GM18858 (cell line): ENCODE results near the gene NMNAT2.
"Not testable (repeated sequence)": the region's sequence is repeated elsewhere in the genome, so short reads cannot be mapped to it uniquely, and the experiment has no call there.

Source experiments
- ATAC-seq: cut with Tn5 transposase; IDR thresholded peaks from one replicate; pipeline ENCODE4 v1.9.1; 2021; ENCODE audit not compliant: unreplicated experiment

NMNAT2 gene

DNA sequence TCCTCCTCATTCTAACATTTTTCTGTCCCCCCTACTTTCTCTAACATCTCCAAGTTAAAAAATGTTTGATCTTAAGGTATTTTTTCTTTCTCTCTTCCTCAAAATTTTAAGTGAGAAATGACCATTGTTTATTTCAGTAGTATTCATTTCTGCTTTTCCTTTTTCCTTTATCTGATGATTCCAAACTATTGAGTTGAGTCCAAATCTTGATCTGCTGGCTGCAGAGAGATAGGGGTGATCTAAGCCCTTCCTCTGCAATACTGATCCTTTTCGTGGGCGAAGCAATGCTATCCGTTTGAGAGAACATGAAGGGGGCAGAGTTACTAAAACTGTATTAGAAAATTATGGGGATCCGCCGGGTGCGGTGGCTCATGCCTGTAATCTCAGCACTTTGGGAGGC is 516 bp upstream of the NMNAT2 start:
- ATAC-seq = no peak

DNA sequence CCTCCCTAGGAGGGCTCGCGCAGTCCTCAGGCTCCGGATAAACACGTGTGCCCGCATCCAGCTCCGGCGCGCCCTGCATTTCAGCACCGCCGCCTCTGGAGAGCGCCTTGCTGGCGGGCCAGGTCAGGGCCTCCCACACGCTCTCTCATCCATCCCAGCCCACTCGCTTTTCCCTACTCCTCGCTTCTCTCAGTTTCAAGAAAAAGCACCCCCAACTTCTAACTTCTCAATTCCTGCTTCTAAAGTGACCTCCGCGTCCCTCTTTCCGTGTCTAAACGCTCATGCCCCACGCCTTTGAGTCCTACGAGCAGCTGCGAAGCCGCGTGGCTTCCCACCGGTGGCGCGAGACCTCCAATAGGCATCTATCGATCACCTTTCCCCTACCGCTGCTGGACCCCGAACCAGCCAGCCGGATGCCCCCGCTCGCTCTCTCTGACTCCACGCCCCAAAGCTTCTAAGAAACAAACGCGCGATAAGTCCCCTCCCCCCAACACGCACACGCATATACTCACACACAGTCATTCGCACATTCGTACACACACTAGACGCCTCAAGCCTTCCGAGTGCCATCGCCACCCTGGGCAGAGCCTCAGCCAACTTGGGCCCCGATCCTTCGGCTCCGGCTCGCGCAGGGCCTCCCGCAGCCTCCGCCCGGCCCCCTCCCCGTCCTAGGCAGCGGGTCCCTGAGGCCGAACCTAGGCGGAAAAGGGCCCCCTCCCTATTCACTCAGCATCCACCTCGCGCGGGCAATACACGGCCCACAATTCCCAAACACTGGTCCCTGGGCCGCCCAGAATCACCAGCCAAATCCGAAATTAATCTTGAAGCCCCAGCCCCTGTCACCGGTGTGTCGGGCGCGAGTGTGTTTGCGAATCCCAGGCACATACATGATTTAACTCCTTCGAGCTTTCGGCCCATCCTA is 1.1 kb downstream of the NMNAT2 start:
- ATAC-seq = no peak

- ATAC-seq = no peak
Measured at GRCh38 chr1:183414365-183414764, 3.8 kb downstream of the NMNAT2 start.

GRCh38 chr1:183411091-183411490 is 7.1 kb downstream of the NMNAT2 start:
- no peak for ATAC-seq

- ATAC-seq = no peak
Measured at GRCh38 chr1:183407961-183408360, 10.2 kb downstream of the NMNAT2 start.

DNA sequence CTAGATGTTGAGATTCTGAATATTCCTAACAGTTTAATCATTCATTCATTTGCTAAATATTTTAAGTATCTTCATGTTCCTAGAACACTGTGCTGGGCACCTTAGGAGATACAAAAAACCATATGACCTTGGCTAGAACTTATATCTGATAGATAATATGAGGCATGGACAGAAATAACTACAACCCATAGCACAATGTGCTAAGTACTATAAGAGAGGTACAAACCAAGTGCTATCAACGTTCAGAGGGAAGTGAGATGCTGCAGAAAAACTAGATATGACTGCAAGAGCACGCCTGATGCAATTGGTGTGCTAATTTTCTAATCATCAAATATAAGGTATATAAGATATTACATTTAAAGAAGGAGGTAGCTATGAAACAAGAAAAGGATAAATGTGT is 10.7 kb downstream of the NMNAT2 start:
- ATAC-seq = no peak

- ATAC-seq = no peak
Measured at GRCh38 chr1:183404476-183404875, 13.7 kb downstream of the NMNAT2 start.

DNA sequence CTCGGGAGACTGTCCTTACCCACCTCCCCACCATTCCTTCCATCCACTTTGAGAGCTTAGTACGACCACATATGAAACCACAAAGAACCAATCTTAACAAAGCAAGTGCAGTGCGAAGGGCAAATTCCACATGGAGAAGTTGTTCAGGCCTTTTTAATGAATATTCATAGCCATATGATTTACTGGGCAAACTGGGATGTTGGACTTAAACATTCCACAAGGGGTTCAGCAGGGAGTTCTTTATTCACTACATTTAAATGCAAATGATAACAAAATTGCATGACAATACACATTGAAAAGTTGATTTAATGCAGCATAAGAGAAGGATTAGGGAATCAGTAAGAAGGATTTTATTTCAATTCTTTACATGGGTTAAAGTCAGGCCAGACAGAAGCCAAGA is 14.7 kb downstream of the NMNAT2 start:
- no peak for ATAC-seq

DNA sequence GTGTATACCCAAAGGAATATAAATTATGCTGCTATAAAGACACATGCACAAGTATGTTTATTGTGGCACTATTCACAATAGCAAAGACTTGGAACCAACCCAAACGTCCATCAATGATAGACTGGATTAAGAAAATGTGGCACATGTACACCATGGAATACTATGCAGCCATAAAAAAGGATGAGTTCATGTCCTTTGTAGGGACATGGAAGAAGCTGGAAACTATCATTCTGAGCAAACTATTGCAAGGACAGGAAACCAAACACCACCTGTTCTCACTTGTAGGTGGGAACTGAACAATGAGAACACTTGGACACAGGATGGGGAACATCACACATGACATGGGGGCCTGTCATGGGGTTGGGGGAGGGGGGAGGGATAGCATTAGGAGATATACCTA is 16.6 kb downstream of the NMNAT2 start:
- not testable (repeated sequence) for ATAC-seq

- no peak for ATAC-seq
Measured at GRCh38 chr1:183394435-183394834, 23.7 kb downstream of the NMNAT2 start.

GRCh38 chr1:183391863-183392262 is 26.3 kb downstream of the NMNAT2 start:
- no peak for ATAC-seq

- ATAC-seq = no peak
Measured at GRCh38 chr1:183390561-183390960, 27.6 kb downstream of the NMNAT2 start.

DNA sequence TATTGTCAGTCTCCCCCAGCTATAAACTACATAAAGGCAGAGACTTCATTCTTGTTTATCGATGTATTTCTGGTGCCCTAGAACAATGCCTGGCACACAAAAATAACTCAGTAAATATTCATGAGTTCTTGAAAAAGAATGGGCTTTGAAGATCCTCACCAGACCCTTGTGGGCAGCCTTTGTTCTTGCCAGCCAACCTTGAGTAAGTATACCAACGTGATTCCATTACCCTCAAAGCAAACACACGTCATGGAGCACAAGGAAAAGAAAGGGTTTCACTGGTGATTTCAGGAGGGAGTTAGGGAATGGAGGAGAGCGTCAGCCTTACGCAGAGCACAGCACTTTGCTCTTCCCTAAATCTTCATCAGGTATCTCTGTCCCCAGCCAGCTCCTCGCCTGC is 29.4 kb downstream of the NMNAT2 start:
- ATAC-seq = no peak

- ATAC-seq = no peak
Measured at GRCh38 chr1:183385340-183386144, 32.6 kb downstream of the NMNAT2 start.

GRCh38 chr1:183379951-183380350 is 38.2 kb downstream of the NMNAT2 start:
- ATAC-seq = no peak

DNA sequence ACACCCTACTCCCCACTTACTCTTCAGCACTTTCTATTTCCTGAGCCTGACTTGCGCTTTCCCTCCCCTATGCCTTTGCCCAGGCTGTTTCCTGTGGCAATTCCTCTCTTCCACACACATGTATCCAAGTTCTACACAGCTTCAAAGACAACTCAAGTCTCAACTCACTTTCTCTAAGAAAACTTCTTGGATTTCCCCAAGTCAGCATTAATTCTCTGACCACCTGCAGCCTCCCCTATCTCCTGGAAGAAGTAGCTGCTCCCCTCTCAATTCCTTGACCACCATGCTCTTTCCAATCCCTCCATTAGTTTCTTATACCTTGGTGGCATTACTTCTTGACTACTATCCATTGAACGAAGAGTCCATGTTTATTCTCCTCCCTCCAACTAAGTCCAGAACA is 42.8 kb downstream of the NMNAT2 start:
- ATAC-seq = no peak

DNA sequence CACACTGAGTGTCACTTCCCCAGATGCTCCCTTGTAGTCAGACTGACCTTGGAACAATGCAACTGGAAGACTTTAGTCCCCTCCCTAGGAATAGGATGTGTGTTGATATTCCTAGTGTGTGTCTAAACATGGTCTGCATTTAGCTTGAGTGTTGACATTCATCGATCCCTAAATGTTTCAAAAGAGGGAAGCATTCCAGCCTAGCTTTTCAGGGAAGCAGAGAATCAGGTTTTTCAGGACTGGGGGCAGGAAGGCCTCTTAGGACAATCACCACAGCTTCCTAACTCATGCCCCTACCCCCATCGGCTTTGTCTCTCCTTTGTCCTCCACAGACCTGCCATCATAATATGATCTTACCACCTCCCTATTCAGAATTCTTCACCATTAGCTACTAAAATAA is 43.4 kb downstream of the NMNAT2 start:
- no peak for ATAC-seq

- no peak for ATAC-seq
Measured at GRCh38 chr1:183372586-183373230, 45.5 kb downstream of the NMNAT2 start.

DNA sequence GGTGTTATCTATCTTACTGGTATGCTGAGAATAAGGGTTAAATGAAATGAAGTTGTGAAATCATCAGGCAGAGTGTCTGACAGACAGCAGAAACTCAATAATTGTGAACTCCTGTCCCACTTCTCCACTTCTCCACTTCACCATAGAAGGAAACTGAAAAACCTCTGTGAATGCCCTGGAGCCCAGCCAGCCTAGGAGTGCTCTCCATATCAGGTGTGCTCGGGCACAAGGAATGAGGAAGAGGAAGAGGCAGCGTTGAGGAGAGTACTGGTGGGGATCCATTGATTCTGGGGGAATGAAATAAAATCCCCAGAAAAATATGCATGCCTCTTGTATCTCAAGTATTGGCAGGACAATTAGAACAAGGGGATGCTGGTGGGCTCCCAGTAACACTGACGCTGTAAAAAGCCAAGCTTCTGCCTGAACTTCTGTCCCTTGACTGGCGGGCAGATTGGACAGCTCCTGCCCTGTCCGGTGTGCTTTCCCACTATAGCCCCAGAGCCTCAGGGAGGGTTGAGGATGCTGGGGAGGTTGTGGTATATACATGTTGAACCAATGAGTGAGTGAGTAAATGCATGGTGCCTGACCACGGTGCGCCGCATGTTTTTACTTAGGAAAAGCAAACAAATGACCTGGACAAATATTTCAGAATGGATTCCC is 47.7 kb downstream of the NMNAT2 start:
- ATAC-seq = no peak

- ATAC-seq = no peak
Measured at GRCh38 chr1:183368213-183369108, 49.7 kb downstream of the NMNAT2 start.
